ENCODE measurements around the gene PALD1.

Gene PALD1

DNA sequence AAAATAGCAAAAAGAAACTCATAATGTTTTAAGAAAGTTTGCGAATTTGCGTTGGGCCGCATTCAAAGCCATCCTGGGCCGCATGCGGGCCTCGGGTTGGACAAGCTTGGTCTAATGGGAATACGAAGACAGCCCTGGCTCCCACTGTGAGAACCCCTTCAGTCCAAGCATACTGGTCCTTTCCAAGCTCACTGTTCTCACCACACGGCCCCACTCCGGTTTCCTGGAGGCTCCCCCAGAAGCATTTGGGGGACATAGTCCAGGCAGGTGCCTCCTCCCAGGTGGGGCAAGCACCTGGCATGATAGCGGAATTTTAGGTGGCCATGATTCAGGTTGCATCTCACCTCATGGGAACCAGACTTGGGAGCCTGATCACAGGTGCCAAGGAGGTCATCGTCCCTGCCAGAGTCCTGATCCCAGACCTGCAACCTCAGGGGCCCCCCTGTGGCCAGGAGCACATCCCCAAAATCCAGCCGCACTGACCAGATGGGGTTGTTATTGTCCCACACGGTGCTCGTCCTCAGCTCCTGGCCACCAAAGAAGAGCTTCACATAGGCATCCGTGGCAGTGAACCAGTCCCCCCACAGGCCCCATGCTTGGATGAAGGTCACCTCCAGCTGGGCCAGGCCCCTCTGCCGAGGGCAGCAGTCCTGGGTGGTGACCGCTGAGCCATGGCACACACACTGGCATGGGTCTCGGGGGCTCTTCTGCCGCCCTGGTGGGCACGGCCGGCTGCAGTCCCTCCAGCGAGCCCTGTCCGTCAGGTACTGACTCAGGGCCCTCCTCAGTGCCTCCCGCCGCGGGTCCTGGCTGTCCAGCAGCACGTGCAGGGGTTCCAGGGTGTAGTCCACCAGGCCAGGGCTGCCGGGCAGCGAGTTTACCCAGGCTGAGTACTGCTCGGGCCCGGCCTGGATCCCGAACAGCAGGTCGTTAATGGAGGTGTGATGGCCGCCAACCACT, 119.6 kb downstream of the PALD1 start:
- Histone ChIP-seq H3K9ac (no peak overlapping the region), H3K27ac (no peak overlapping the region)

DNA sequence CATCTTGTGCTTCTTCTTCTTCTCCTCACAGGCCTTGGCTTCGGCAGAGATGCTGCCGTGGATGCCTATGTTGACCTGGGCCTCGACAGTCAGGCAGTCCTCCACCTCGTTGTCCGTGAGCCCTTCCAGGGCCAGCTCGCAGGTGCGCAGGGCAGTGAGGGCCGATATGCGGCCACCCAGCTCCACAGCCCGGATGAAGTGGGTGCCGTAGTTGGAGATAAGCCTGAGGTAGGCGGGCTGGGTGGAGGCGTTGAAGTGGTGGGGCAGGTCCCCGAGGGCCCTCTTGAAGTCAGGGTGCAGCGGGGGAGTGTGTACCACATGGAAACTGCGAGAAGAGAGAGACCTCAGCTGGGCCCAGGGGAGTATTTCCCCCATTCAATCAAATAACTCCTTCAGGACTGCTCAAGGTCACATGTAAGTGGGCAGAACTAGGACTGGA, 120.3 kb downstream of the PALD1 start:
- no peak overlapping the region for H2AFZ ChIP-seq (ENCODE audit: low read depth)
- H3K4me3 ChIP-seq (IDR thresholded peaks at IDR 0.05; ENCODE audit: insufficient read depth, low read depth, low read length) = no peak overlapping the region
- H4K20me1 ChIP-seq (ENCODE audit: insufficient read depth) = no peaks in the 10 kb centered on the region
- H3K4me2 ChIP-seq = no peak overlapping the region
- TF ChIP-seq, protein P1, sequence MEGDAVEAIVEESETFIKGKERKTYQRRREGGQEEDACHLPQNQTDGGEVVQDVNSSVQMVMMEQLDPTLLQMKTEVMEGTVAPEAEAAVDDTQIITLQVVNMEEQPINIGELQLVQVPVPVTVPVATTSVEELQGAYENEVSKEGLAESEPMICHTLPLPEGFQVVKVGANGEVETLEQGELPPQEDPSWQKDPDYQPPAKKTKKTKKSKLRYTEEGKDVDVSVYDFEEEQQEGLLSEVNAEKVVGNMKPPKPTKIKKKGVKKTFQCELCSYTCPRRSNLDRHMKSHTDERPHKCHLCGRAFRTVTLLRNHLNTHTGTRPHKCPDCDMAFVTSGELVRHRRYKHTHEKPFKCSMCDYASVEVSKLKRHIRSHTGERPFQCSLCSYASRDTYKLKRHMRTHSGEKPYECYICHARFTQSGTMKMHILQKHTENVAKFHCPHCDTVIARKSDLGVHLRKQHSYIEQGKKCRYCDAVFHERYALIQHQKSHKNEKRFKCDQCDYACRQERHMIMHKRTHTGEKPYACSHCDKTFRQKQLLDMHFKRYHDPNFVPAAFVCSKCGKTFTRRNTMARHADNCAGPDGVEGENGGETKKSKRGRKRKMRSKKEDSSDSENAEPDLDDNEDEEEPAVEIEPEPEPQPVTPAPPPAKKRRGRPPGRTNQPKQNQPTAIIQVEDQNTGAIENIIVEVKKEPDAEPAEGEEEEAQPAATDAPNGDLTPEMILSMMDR (conservative IDR thresholded peaks at IDR 0.05; ENCODE audit: low read depth, low read length) = no peak
- no peaks in the 10 kb centered on the region for H3K79me2 ChIP-seq (ENCODE audit: insufficient read depth, low read depth)
- H3K36me3 ChIP-seq (ENCODE audit: insufficient read depth) = no peaks in the 10 kb centered on the region
- H3K9ac ChIP-seq = no peak overlapping the region
- no peaks in the 10 kb centered on the region for H3K4me1 ChIP-seq (ENCODE audit: low read depth, poor library complexity, severe bottlenecking)
- no peak overlapping the region for H3K27ac ChIP-seq
- no peaks in the 10 kb centered on the region for H3K27me3 ChIP-seq (ENCODE audit: insufficient read depth, low read depth)

More for the DNA sequence above, 119.6 kb downstream of the PALD1 start:
- Histone ChIP-seq H3K4me1 (ENCODE audit: low read depth, poor library complexity, severe bottlenecking) (no peaks in the 10 kb centered on the region), H3K4me2 (no peak overlapping the region), H4K20me1 (ENCODE audit: insufficient read depth) (no peaks in the 10 kb centered on the region), H3K4me3 (IDR thresholded peaks at IDR 0.05; ENCODE audit: insufficient read depth, low read depth, low read length) (no peak overlapping the region), H3K27me3 (ENCODE audit: insufficient read depth, low read depth) (no peaks in the 10 kb centered on the region), H3K79me2 (ENCODE audit: insufficient read depth, low read depth) (no peaks in the 10 kb centered on the region), H3K36me3 (ENCODE audit: insufficient read depth) (no peaks in the 10 kb centered on the region), H2AFZ (ENCODE audit: low read depth) (no peak overlapping the region)
- TF ChIP-seq, protein P1 (conservative IDR thresholded peaks at IDR 0.05; ENCODE audit: low read depth, low read length) = no peak

DNA sequence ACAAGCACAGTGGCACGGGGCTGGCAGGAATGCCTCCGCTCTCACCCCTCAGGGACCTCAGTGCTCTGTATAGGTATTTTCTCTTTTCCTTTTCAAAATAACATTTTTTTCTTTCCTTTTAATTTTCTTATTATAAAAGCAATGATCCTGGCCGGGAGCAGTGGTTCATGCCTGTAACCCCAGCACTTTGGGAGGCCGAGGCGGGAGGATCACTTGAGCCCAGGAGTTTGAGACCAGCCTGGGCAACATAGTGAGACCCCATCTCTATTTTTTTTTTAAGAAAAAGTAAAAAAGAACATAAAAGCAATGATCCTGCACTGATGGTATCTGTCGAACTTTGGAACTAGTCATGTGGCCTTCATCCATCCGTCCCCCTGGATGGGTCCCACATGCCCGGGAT, 120.8 kb downstream of the PALD1 start:
- Histone ChIP-seq H3K27me3 (ENCODE audit: insufficient read depth, low read depth) (no peaks in the 10 kb centered on the region), H3K27ac (no peak overlapping the region), H3K4me1 (ENCODE audit: low read depth, poor library complexity, severe bottlenecking) (no peaks in the 10 kb centered on the region), H3K9ac (no peak overlapping the region), H3K4me2 (no peak overlapping the region), H2AFZ (ENCODE audit: low read depth) (no peak overlapping the region), H3K79me2 (ENCODE audit: insufficient read depth, low read depth) (no peaks in the 10 kb centered on the region), H4K20me1 (ENCODE audit: insufficient read depth) (no peaks in the 10 kb centered on the region), H3K36me3 (ENCODE audit: insufficient read depth) (no peaks in the 10 kb centered on the region), H3K4me3 (IDR thresholded peaks at IDR 0.05; ENCODE audit: insufficient read depth, low read depth, low read length) (no peak overlapping the region)
- TF ChIP-seq, protein P1 (conservative IDR thresholded peaks at IDR 0.05; ENCODE audit: low read depth, low read length) = no peak

GRCh38 chr10:70599791-70600190, 121.2 kb downstream of the PALD1 start:
- no peaks in the 10 kb centered on the region for H3K79me2 ChIP-seq (ENCODE audit: insufficient read depth, low read depth)
- no peak overlapping the region for H3K27ac ChIP-seq
- H4K20me1 ChIP-seq (ENCODE audit: insufficient read depth) = no peaks in the 10 kb centered on the region
- TF ChIP-seq, protein P1 (conservative IDR thresholded peaks at IDR 0.05; ENCODE audit: low read depth, low read length) = no peak
- H3K36me3 ChIP-seq (ENCODE audit: insufficient read depth) = no peaks in the 10 kb centered on the region
- no peak overlapping the region for H3K4me3 ChIP-seq (IDR thresholded peaks at IDR 0.05; ENCODE audit: insufficient read depth, low read depth, low read length)
- H3K4me1 ChIP-seq (ENCODE audit: low read depth, poor library complexity, severe bottlenecking) = no peaks in the 10 kb centered on the region
- no peak overlapping the region for H3K9ac ChIP-seq
- no peak overlapping the region for H2AFZ ChIP-seq (ENCODE audit: low read depth)
- H3K4me2 ChIP-seq = no peak overlapping the region
- H3K27me3 ChIP-seq (ENCODE audit: insufficient read depth, low read depth) = no peaks in the 10 kb centered on the region

Data from KMS-11 (cell line).